GM19438 (cell line): ENCODE data around the gene MAB21L1.

Experiments used
- ATAC-seq: cut with Tn5 transposase; IDR thresholded peaks from one replicate; pipeline ENCODE4 v1.9.1; 2021; ENCODE audit warnings: low read depth; ENCODE audit not compliant: unreplicated experiment

Gene MAB21L1

GRCh38 chr13:35480346-35480745 lies 3.9 kb upstream of the MAB21L1 start:
- no peak for ATAC-seq

GRCh38 chr13:35479706-35480105 lies 3.2 kb upstream of the MAB21L1 start:
- ATAC-seq = no peak

- no peak for ATAC-seq
Observed at GRCh38 chr13:35479038-35479492, 2.6 kb upstream of the MAB21L1 start.

- ATAC-seq = no peak
Observed at GRCh38 chr13:35478271-35479037, 2.0 kb upstream of the MAB21L1 start.

- ATAC-seq = no peak
Observed at GRCh38 chr13:35477386-35477946, 977 bp upstream of the MAB21L1 start.

GRCh38 chr13:35475212-35475959 lies 1.1 kb downstream of the MAB21L1 start:
- no peak for ATAC-seq

- ATAC-seq = no peak
Observed at GRCh38 chr13:35474496-35475211, 1.8 kb downstream of the MAB21L1 start.

GRCh38 chr13:35473802-35474201 lies 2.7 kb downstream of the MAB21L1 start:
- ATAC-seq = no peak

- no peak for ATAC-seq
Observed at GRCh38 chr13:35473206-35473775, 3.2 kb downstream of the MAB21L1 start.

- no peak for ATAC-seq
Observed at GRCh38 chr13:35472323-35472881, 4.1 kb downstream of the MAB21L1 start.

- ATAC-seq = no peak
Observed at GRCh38 chr13:35471706-35472322, 4.7 kb downstream of the MAB21L1 start.

GRCh38 chr13:35470671-35471661 lies 5.5 kb downstream of the MAB21L1 start:
- no peak for ATAC-seq

GRCh38 chr13:35469806-35470525 lies 6.5 kb downstream of the MAB21L1 start:
- ATAC-seq = no peak

GRCh38 chr13:35468195-35468594 lies 8.3 kb downstream of the MAB21L1 start:
- no peak for ATAC-seq

GRCh38 chr13:35465371-35465770 lies 11.1 kb downstream of the MAB21L1 start:
- no peak for ATAC-seq

- no peak for ATAC-seq
Observed at GRCh38 chr13:35460061-35460460, 16.4 kb downstream of the MAB21L1 start.

- no peak for ATAC-seq
Observed at GRCh38 chr13:35457258-35457657, 19.2 kb downstream of the MAB21L1 start.

GRCh38 chr13:35455022-35455421 lies 21.5 kb downstream of the MAB21L1 start:
- ATAC-seq = no peak
